ENCODE measurements around the gene GLT1D1.

The GLT1D1 gene

GRCh38 chr12:129001826-129002225 lies 148.5 kb downstream of the GLT1D1 start:
- Histone ChIP-seq H3K4me3 (ENCODE audit: low read length) (no peak overlapping the region), H3K36me3 (replicated peaks; ENCODE audit: insufficient read depth, low read length) (no peaks in the 10 kb centered on the region), H2AFZ (ENCODE audit: low read length) (no peak overlapping the region), H3K9ac (ENCODE audit: low read length) (no peak overlapping the region), H3F3A (ENCODE audit: insufficient read depth, low read length) (no peaks in the 10 kb centered on the region), H3K79me2 (ENCODE audit: low read length) (no peaks in the 10 kb centered on the region), H3K4me1 (ENCODE audit: low read length) (no peaks in the 10 kb centered on the region), H4K20me1 (ENCODE audit: insufficient read depth, low read length) (no peaks in the 10 kb centered on the region), H3K9me2 (replicated peaks; ENCODE audit: insufficient read depth, low read length) (no peaks in the 10 kb centered on the region), H3K27me3 (replicated peaks; ENCODE audit: insufficient read depth, low read length) (no peaks in the 10 kb centered on the region), H3K27ac (ENCODE audit: low read length) (no peak overlapping the region), H3K9me3 (replicated peaks; ENCODE audit: insufficient read depth, low read length) (no peaks in the 10 kb centered on the region), H3K4me2 (ENCODE audit: low read depth, low read length) (no peak overlapping the region)
- DNase-seq, result no peak
- TF ChIP-seq CTCF (IDR thresholded peaks at IDR 0.05; ENCODE audit: low read length) (no peak), EZH2phosphoT487 (IDR thresholded peaks at IDR 0.05; ENCODE audit: low read length) (no peak), EZH2 (optimal IDR thresholded peaks at IDR 0.05; ENCODE audit: low read depth, low read length) (no peak)

GRCh38 chr12:129002427-129002826 lies 149.1 kb downstream of the GLT1D1 start:
- TF ChIP-seq EZH2phosphoT487 (IDR thresholded peaks at IDR 0.05; ENCODE audit: low read length) (no peak), CTCF (IDR thresholded peaks at IDR 0.05; ENCODE audit: low read length) (no peak), EZH2 (optimal IDR thresholded peaks at IDR 0.05; ENCODE audit: low read depth, low read length) (no peak)
- Histone ChIP-seq H3K79me2 (ENCODE audit: low read length) (no peaks in the 10 kb centered on the region), H3F3A (ENCODE audit: insufficient read depth, low read length) (no peaks in the 10 kb centered on the region), H2AFZ (ENCODE audit: low read length) (no peak overlapping the region), H4K20me1 (ENCODE audit: insufficient read depth, low read length) (no peaks in the 10 kb centered on the region), H3K4me2 (ENCODE audit: low read depth, low read length) (no peak overlapping the region), H3K9me2 (replicated peaks; ENCODE audit: insufficient read depth, low read length) (no peaks in the 10 kb centered on the region), H3K27ac (ENCODE audit: low read length) (no peak overlapping the region), H3K4me1 (ENCODE audit: low read length) (no peaks in the 10 kb centered on the region), H3K9me3 (replicated peaks; ENCODE audit: insufficient read depth, low read length) (no peaks in the 10 kb centered on the region), H3K4me3 (ENCODE audit: low read length) (no peak overlapping the region), H3K36me3 (replicated peaks; ENCODE audit: insufficient read depth, low read length) (no peaks in the 10 kb centered on the region), H3K9ac (ENCODE audit: low read length) (no peak overlapping the region), H3K27me3 (replicated peaks; ENCODE audit: insufficient read depth, low read length) (no peaks in the 10 kb centered on the region)
- DNase-seq, result no peak

DNA sequence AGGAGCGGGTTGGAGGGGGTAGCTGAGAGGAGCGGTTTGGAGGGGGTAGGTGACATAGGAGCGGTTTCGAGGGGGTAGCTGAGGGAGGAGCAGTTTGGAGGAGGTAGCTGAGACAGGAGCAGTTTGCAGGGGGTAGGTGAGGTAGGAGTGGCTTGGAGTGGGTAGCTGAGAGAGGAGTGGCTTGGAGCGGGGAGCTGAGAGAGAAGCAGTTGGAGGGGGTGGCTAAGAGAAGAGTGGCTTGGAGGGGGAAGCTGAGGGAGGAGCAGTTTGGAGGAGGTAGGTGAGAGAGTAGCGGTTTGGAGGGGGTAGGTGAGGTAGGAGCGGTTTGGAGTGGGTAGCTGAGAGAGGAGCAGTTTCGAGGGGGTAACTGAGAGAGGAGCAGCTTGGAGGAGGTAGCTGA lies 152.1 kb downstream of the GLT1D1 start:
- Histone ChIP-seq H2AFZ (ENCODE audit: low read length) (no peak overlapping the region), H3K36me3 (replicated peaks; ENCODE audit: insufficient read depth, low read length) (no peaks in the 10 kb centered on the region), H3K27ac (ENCODE audit: low read length) (no peak overlapping the region), H3K4me1 (ENCODE audit: low read length) (no peaks in the 10 kb centered on the region), H3K4me2 (ENCODE audit: low read depth, low read length) (no peak overlapping the region), H3K9me3 (replicated peaks; ENCODE audit: insufficient read depth, low read length) (no peaks in the 10 kb centered on the region), H3F3A (ENCODE audit: insufficient read depth, low read length) (no peaks in the 10 kb centered on the region), H3K9me2 (replicated peaks; ENCODE audit: insufficient read depth, low read length) (no peaks in the 10 kb centered on the region), H3K79me2 (ENCODE audit: low read length) (no peaks in the 10 kb centered on the region), H4K20me1 (ENCODE audit: insufficient read depth, low read length) (no peaks in the 10 kb centered on the region), H3K9ac (ENCODE audit: low read length) (no peak overlapping the region), H3K27me3 (replicated peaks; ENCODE audit: insufficient read depth, low read length) (no peaks in the 10 kb centered on the region), H3K4me3 (ENCODE audit: low read length) (no peak overlapping the region)
- TF ChIP-seq EZH2 (optimal IDR thresholded peaks at IDR 0.05; ENCODE audit: low read depth, low read length) (no peak), CTCF (IDR thresholded peaks at IDR 0.05; ENCODE audit: low read length) (no peak), EZH2phosphoT487 (IDR thresholded peaks at IDR 0.05; ENCODE audit: low read length) (no peak)
- no peak for DNase-seq

Data from MM.1S (cell line).